Measurements from ENCODE around the gene TMEM25.

Gene TMEM25

DNA sequence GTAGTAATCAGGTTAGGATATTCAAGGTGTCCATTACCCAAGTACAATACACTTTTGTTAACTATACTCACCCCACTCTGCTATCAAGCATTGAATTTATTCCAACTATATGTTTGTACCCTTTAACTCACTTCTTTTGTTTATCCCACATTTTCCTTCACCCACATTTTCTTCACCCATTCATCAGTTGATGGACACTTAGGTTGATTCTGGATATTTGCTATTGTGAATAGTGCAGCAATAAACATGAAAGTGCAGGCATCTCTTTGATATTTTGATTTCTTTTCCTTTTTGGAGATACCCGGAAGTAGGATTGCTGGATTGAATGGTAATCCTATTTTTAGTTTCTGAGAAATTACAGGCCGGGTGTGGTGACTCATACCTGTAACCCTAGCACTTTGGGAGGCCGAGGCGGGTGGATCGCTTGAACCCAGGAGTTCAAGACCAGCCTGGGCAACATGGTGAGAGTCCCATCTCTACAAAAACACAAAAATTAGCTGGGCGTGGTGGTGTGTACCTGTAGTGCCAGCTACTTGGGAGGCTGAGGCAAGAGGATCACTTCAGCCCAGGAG is 6.5 kb downstream of the TMEM25 start:
- H3K4me3 ChIP-seq (ENCODE audit: low read depth, low read length) = no peak overlapping the region
- TF ChIP-seq, protein P1, sequence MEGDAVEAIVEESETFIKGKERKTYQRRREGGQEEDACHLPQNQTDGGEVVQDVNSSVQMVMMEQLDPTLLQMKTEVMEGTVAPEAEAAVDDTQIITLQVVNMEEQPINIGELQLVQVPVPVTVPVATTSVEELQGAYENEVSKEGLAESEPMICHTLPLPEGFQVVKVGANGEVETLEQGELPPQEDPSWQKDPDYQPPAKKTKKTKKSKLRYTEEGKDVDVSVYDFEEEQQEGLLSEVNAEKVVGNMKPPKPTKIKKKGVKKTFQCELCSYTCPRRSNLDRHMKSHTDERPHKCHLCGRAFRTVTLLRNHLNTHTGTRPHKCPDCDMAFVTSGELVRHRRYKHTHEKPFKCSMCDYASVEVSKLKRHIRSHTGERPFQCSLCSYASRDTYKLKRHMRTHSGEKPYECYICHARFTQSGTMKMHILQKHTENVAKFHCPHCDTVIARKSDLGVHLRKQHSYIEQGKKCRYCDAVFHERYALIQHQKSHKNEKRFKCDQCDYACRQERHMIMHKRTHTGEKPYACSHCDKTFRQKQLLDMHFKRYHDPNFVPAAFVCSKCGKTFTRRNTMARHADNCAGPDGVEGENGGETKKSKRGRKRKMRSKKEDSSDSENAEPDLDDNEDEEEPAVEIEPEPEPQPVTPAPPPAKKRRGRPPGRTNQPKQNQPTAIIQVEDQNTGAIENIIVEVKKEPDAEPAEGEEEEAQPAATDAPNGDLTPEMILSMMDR (conservative IDR thresholded peaks at IDR 0.05; ENCODE audit: low read depth, low read length) = no peak
- DNase-seq (ENCODE audit: low read depth) = no peak

DNA sequence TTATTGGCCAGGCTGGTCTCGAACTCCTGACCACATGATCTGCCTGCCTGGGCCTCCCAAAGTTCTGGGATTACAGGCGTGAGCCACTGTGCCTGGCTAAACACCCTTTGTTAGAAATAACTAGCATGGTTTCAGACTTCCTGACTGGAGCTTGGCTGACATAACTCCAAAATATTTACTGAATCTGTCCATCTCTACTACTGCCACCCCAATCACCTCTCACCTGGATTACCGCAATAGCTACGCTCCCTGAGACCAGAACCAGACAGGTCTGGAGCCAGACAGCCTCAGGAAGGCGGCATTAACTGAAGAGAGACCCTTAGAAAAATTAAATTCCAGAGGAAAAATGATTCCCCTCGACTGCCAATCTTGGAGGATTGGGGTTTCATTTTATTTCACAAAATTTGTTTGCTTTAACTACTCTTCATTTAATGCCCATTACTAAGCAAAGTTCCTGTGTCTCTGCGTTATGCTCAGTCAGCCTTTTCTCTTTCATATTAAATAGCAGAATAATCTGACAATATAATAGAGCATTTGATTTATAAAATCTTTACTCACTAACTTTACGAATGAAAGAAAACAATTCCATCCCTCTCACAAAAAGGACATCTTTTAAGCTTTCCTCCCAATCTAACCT is 13.1 kb downstream of the TMEM25 start:
- H3K4me3 ChIP-seq (ENCODE audit: low read depth, low read length) = no peak overlapping the region
- TF ChIP-seq, protein P1 (conservative IDR thresholded peaks at IDR 0.05; ENCODE audit: low read depth, low read length) = no peak
- DNase-seq (ENCODE audit: low read depth) = no peak

DNA sequence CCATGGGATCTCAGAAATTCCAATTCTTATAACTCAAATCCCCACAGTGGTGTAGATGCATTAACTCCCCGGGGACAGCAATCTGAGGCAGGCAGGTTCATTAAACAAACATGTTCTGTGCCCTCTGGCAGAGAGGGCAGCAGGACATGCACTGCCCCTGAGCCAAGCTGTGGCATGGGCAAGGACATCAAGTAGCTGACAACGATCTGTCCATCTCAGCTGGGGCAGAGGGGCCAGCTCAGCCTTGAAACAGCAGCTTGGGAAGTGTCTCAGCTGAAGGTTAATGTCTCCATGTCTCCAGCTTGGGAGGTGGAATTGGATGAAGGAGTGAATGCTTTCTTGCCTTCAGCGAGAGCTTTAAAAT is 13.6 kb downstream of the TMEM25 start:
- no peak overlapping the region for H3K4me3 ChIP-seq (ENCODE audit: low read depth, low read length)
- no peak for DNase-seq (ENCODE audit: low read depth)
- TF ChIP-seq, protein P1 (conservative IDR thresholded peaks at IDR 0.05; ENCODE audit: low read depth, low read length) = no peak

DNA sequence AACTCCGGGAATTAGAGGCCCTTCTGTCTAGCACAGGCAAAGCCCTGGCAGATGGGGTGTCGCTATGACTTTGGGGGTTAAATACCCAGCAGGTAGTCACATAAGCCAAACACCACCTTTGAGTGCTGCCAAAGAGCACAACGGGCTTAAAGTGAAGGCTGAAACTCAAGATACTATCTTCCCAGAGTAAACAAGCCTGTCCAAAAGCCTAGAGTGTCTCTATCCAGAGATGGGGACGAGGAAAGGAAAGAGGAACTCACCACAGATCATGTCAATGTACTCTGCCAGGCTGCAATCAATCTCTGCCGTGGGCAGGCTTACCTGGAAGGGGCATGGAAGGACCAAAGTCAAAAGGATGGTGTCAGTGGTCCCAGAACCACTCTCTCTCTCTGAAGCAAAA is 14.5 kb downstream of the TMEM25 start:
- H3K4me3 ChIP-seq (ENCODE audit: low read depth, low read length) = no peak overlapping the region
- no peak for DNase-seq (ENCODE audit: low read depth)
- TF ChIP-seq, protein P1 (conservative IDR thresholded peaks at IDR 0.05; ENCODE audit: low read depth, low read length) = no peak

DNA sequence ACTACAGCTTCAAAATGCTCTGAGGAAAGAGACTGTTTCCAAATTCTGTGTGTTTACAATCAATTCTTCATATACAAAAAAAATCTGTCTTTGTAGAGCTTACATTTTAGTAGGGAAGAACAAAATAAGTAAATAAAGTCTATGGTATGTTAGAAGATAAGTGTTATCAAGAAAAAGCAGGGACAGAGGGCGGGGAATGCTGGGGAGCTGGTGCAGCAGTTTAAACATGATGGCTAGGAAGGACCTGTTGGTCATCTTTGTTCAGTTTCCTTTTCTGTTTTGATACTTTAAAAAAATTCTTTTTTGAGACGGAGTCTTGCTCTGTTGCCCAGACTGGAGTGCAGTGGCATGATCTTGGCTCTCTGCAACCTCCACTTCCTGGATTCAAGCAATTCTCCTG is 16.1 kb downstream of the TMEM25 start:
- no peak overlapping the region for H3K4me3 ChIP-seq (ENCODE audit: low read depth, low read length)
- no peak for DNase-seq (ENCODE audit: low read depth)
- TF ChIP-seq, protein P1 (conservative IDR thresholded peaks at IDR 0.05; ENCODE audit: low read depth, low read length) = no peak

DNA sequence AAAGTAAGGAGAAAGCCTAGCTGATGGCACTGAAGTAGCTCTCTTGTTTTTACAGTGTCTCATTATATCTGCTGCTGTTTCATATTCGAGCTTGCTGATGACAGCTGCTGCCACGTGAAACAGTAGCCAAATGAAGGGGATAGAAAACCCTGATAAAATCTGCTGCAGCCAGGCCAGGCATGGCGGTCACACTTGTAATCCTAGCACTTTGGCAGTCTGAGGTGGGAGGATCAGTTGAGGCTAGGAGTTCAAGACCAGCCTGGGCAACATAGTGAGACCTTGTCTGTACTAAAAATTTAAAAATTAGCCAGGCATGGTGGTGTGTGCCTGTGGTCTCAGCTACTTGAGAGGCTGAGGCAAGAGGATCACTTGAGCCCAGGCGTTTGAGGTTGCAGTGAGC is 21.3 kb downstream of the TMEM25 start:
- TF ChIP-seq, protein P1 (conservative IDR thresholded peaks at IDR 0.05; ENCODE audit: low read depth, low read length) = no peak
- no peak for DNase-seq (ENCODE audit: low read depth)
- no peak overlapping the region for H3K4me3 ChIP-seq (ENCODE audit: low read depth, low read length)

DNA sequence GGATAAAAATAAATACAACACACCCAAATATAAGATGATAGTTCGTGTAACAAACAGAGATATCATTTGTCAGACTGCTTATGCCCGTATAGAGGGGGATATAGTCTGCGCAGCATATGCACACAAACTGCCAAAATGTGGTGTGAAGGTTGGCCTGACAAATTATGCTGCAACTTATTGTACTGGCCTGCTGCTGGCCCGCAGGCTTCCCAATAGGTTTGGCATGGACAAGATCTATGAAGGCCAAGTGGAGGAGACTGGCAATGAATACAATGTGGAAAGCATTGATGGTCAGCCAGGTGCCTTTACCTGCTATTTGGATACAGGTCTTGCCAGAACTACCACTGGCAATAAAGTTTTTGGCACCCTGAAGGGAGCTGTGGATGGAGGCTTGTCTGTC is 29.8 kb downstream of the TMEM25 start:
- no peak overlapping the region for H3K4me3 ChIP-seq (ENCODE audit: low read depth, low read length)
- TF ChIP-seq, protein P1 (conservative IDR thresholded peaks at IDR 0.05; ENCODE audit: low read depth, low read length) = no peak
- no peak for DNase-seq (ENCODE audit: low read depth)
